ENCODE results near the gene PBX3.

GRCh38 chr9:125912667-125913066, 165.5 kb downstream of the PBX3 start:
- no peak for TF ChIP-seq CTCF (IDR thresholded peaks at IDR 0.05)
- TF ChIP-seq POLR2A (IDR thresholded peaks at IDR 0.05) = no peak
- TF ChIP-seq POLR2AphosphoS5 (IDR thresholded peaks at IDR 0.05) = no peak
- no peak for TF ChIP-seq EP300 (IDR thresholded peaks at IDR 0.05)

All from suprapubic skin (tissue), 4 donors.